Activated gamma-delta T cell treated with Interleukin-2 at 50 U/mL for 16 hours (primary cell): ENCODE data around the gene INTS4.
"Not testable (repeated sequence)": the region's sequence is repeated elsewhere in the genome, so short reads cannot be mapped to it uniquely, and the experiment has no call there.

Source experiments
- DNase-seq: peaks from one replicate; pipeline ENCODE4 v3.0.0-alpha.2; 2020

The INTS4 gene

DNA sequence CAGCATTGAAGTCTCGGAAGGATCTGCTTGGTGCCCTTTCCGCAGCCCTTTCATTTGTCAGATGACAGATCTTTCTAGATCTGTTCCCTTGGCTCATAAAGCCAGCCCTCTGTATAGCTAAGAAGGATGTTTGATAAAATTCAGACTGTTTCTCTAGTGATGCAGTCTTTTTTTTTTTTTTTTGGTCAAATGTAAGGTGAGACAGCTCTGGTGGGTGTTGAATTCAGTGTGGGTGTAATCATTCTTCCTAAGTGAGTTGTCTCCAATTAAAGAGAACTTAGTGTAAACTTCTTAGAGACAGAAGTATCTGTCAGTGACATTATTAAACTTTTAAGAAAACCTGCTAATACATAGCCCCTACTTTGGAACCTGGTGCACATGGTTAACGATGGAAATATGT is 120.3 kb downstream of the INTS4 start:
- no peak for DNase-seq

DNA sequence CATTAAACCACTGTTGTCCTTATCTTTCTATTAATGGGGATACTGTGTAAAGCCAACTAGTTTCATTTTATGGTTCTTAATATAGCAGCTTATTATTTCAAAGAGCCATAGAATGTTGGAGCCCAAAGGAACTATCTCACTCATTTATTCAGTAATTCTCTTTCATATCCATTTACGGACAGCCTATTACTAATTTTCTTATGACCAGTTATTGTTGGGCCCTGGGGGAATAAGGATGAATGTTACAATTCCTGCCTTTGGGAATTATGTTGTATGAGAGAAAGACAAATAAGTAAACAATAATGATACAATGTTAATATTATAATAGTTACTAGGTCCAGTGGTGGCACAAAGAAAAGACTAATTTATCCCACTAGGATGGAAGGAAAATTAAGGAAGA is 121.1 kb downstream of the INTS4 start:
- no peak for DNase-seq

DNA sequence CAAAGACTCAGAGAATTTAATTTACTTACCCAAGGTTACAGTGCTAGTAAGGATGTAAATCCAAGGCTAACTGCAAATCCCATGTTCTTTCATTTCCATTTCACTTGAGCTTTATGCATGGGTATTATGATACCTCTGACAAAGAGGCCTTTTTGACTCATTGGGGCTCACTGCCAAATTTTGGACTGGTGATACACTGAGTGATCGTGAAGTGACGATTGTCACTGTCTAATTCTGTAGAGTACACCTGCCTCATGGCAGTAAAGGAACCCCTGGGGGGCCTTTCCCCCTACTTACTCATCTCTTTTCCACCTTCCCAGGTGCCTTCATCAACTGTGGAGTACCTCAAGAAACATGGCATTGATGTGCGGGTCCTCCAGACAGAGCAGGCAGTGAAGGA is 122.6 kb downstream of the INTS4 start:
- DNase-seq, result no peak

DNA sequence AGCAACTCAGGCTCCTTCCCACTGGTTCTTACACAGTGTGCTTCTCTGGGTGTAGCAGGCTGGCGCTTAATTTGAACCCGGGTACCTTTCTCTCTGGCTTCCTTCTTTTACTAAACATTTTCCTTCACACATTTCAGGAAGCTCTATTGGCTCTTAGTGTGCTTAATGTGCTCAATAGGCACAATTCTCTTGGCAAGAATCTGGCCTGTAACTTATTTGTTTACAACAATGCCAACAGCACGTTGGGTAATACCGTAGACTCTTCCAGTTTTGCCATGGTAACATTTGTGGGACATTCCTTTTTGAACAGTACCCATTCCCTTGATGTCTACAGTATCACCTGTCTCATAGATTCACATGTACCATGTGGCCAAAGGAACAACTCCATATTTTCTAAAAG is 125.7 kb downstream of the INTS4 start:
- DNase-seq, result no peak

DNA sequence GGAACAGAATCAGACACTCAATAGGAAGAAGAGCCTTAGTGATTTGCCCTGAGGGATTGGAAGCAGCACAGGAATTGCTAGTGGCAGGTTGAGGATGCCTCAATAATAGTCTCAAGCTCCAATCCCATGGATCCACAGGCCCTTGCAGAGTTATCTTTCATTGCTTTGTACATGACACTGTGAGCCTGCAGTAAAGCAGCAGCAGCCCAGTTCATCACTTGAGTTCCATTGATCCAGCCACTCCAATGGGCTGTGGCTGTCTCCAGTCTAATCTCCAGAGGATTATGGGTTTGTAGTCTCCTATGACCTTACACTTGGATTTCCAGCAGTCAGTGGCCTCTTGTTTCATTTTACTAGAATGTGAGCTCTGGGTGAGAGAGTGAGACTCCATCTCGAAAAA is 128.1 kb downstream of the INTS4 start:
- DNase-seq, result no peak

DNA sequence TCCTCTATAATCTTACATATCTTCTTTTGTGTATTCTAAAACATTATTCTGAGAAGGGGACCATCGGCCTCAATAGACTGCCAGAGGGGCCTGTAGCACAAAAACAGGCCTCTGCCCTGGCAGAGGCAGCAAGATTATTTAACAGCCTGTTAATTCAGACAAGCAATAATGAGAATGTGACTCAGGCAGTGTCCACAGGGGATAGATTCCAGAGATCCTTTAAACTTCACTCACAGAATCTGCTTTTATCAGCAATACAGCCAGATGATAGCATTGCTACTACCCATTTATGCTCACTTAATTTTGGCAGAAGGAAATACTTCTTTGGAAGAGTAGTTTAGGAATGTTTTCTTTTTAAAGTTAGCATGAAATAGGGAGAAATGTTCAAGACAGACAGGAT is 128.7 kb downstream of the INTS4 start:
- DNase-seq, result no peak

DNA sequence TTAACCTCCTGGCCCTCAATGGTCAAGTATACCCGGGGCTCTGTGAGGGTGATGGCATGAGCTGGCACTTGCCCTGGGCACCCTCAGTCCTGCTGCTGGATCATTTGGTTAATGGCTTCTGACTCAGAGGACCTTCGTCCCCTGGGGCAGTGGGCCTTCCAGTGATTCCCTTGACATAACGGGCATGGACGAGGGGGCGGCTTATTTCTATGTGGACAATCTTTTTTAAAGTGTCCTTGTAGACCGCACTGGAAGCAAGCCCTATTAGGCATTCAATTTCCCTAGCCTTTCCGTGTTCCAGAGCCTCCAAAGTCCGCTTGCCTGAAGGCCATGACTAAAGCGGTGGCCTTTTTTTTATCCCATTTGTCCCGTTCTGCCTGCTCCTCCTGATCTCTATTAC is 133.0 kb downstream of the INTS4 start:
- DNase-seq, result not testable (repeated sequence)

DNA sequence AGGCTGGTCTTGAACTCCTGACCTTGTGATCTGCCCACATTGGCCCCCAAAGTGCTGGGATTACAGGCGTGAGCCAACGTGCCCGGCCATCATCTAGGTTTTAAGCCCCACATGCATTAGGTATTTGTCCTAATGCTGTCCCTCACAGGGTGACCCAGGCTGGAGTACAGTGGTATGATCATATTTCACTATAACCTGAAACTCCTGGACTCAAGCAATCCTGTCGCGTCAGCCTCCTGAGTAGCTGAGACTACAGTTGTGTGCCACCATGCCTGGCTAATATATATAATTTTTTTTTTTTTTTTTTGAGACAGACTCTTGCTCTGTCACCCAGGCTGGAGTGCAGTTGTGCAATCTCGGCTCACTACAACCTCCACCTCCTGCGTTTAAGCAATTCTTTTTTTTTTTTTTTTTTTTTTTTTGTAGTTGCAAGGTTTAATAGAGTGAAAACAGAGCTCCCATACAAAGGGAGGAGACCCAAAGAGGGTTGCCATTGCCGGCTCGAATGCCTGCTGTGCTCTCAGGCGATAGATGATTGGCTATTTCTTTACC is 136.5 kb downstream of the INTS4 start:
- not testable (repeated sequence) for DNase-seq

DNA sequence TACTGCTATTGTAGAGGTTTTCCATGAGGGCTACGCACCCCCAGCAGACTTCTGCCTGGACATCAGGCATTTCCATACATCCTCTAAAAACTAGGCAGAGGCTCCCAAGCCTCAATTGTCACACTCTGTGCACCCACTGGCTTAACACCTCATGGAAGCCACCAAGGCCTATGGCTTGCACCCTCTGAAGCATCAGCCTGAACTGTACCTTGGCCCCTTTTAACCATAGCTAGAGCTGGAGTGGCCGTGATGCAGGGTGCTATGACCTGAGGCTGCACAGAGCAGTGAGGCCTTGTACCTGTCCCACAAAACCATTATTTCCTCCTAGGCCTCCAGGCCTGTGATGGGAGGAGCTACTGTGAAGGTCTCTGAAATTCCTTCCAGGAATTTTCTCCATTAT is 139.6 kb downstream of the INTS4 start:
- no peak for DNase-seq

DNA sequence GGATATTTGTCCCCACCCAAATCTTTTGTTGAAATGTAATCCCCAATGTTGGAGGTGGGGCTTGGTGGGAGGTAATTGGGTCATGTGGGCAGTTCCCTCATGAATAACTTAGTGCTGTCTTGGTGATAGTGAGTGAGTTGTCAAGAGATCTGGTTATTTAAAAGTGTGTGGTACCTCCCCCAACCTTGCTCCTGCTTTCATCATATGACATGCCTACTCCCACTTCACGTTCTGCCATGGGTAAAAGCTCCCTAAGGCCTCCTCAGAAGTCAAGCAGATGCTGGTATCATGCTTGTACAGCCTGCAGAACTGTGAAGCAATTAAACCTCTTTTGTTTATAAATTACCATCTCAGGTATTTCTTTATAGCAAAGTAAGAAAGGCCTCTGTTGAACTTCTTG is 143.0 kb downstream of the INTS4 start:
- DNase-seq, result no peak

DNA sequence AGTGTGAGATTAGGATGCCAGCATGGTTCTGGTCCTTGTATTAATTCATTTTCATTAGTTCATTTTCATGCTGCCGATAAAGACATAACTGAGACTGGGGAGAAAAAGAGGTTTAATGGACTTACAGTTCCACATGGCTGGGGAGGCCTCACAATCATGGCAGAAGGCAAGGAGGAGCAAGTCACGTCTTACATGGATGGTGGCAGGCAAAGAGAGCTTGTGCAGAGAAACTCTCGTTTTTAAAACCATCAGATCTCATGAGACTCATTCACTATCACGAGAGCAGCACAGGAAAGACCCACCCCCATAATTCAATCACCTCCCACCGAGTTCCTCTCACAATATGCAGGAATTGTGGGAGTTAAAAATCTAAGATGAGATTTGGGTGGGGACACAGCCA is 150.8 kb downstream of the INTS4 start:
- DNase-seq, result not testable (repeated sequence)

DNA sequence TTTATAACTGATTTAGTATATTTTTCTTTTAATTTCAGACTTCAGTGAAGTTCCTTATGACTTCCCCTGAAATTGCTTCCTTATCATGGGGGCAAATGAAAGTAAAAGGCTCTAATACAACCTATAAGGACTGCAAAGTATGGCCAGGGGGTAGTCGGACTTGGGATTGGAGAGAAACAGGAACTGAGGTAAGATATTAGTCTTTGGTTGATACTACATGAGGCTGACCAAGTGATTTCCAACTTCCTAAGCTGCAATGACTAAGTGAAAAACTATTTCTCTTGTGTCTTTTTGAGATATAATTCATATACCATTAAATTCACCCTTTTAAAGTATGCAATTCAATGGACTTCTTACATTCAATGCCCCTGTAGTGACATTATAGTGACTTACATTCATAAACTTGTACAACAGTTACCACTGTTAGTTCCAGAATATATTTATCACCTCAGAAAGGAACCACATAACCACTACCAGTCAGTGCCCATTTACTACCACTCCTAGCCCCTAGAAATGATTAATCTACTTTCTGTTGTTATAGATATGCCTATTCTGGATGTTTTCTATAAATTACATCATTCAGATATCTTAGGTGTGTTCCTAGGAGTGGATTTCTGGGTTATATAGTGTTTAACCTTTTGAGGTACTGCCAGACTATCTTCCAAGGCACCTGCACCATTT is 151.9 kb downstream of the INTS4 start:
- DNase-seq, result no peak

DNA sequence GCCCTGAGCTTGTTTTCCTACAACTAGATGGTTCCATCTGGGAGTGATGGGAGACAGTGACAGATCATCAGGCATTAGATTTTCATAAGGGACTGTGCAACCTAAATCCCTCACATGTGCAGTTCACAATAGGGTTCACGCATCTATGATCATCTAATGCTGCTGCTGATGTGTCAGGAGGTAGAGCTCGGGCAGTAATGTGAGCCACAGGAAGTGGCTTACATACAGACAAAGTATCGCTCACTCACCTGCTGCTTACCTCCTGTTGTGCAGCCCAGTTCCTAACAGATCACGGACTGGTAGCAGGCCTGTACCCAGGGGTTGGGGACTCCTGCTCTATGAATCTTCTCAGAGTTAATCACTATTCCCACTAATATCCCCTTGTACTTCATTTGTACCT is 161.2 kb downstream of the INTS4 start:
- DNase-seq, result no peak

DNA sequence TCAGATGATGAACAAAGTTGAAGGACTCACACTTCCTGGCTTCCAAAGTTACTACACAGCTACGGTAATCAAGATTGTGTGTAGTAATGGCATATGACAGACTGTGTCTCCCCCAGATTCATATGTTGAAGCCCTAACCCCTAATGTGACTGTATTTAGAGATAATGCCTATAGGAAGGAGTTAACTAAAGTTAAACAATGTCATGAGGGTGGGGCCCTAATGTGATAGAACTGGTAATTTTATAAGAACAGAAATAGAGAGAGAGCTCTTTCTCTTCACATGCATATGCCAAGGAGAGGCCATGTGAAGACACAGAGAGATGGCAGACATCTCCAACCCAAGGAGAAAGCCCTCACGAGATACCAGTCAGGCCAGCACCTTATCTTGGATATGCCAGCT is 165.5 kb downstream of the INTS4 start:
- DNase-seq, result no peak
